ENCODE results near the gene OST4.
"Not testable (repeated sequence)": the region's sequence is repeated elsewhere in the genome, so short reads cannot be mapped to it uniquely, and the experiment has no call there.

Gene OST4

GRCh38 chr2:27071277-27071989, at the start of gene OST4:
Gene OST4 (minus strand): TSS chr2:27071654.
- no peak for FAIRE-seq

- FAIRE-seq, result not testable (repeated sequence)
Measured at GRCh38 chr2:27119330-27119670, 47.8 kb upstream of the OST4 start.

GRCh38 chr2:27118525-27119329, 47.3 kb upstream of the OST4 start, which contains the start of gene CGREF1:
Gene CGREF1 (minus strand): TSS chr2:27119128. CDS start chr2:27104366, 14,762 bp downstream.
- FAIRE-seq, result no peak

- FAIRE-seq, result no peak
Measured at GRCh38 chr2:27117995-27118524, 46.6 kb upstream of the OST4 start.

DNA sequence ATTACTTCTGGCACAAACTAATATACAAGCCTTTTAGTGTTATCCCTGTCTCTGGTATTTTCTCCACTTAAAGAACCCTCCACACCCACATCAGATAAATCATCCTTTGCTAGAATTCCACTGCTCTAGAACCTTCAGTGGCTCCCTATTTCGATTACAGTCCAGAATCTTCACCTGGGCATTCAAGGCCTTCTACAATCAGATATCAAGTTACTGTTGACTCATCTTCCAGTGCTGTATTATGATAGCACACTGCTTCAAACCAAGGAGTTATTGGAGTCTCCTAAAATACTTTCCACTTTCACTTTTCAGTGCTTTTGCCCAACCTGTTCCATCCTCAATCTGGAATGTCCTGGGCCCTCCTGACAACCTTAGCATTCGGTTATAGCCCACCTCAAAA, 44.1 kb upstream of the OST4 start:
- no peak for FAIRE-seq

DNA sequence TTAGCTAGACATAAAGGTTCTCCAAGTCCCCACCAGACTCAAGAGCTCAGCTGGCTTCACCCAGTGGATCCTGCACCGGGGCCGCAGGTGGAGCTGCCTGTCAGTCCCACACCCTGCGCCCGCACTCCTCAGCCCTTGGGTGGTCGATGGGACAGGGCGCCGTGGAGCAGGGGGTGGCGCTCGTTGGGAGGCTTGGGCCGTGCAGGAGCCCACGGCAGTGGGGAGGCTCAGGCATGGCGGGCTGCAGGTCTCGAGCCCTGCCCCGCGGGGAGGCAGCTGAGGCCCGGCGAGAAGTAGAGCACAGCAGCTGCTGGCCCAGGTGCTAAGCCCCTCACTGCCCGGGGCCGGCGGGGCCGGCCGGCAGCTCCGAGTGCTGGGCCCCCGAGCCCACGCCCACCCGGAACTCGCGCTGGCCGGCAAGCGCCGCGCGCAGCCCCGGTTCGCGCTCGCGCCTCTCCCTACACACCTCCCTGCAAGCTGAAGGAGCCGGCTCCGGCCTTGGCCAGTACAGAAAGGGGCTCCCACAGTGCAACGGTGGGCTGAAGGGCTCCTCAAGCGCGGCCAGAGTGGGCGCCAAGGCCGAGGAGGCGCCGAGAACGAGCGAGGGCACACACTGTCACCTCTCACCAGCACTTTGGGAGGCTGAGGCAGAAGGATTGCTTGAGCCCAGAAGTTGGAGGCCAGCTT, 40.1 kb upstream of the OST4 start:
- FAIRE-seq, result not testable (repeated sequence)

GRCh38 chr2:27110603-27111352, 39.3 kb upstream of the OST4 start:
- FAIRE-seq, result not testable (repeated sequence)

DNA sequence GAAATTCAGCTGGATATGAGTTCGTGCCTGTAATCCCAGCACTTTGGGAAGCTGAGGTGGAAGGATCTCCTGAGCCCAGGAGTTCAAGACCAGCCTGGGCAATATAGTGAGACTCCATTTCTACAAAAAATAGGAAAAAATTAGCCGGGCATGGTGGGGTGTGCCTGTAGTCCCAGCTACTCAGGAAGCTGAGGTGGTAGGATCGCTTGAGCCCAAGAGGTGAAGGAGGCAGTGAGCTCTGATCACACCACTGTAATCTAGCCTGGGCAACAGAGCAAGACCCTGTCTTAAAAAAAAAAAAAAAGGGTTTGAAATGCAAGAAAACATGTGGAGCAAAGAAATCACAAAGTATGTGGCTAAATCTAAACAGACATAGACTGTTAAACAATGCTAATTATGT, 37.6 kb upstream of the OST4 start:
- no peak for FAIRE-seq

DNA sequence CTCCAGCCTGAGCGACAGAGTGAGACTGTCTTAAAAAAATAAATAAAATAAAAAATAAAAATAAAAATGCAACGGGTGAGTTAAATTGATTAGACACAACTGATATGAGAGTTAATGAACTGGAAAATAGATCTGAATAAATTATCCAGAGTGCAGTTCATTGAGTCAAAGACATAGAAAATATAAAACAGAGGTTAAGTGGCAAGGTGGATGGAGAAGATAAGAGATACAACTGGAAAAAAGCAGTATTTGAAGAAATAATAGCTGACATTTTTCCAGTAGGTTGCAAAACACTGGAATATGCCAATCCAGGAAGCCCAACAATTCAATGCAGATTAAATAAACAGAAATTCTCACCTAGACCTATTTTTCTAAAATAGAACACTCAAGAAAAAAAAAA, 36.8 kb upstream of the OST4 start:
- FAIRE-seq, result no peak

GRCh38 chr2:27105981-27106380, 34.5 kb upstream of the OST4 start:
- FAIRE-seq, result no peak

GRCh38 chr2:27102329-27102728, 30.9 kb upstream of the OST4 start:
- no peak for FAIRE-seq

GRCh38 chr2:27100036-27100435, 28.6 kb upstream of the OST4 start:
- no peak for FAIRE-seq

- no peak for FAIRE-seq
Measured at GRCh38 chr2:27099334-27099955, 28.0 kb upstream of the OST4 start.

DNA sequence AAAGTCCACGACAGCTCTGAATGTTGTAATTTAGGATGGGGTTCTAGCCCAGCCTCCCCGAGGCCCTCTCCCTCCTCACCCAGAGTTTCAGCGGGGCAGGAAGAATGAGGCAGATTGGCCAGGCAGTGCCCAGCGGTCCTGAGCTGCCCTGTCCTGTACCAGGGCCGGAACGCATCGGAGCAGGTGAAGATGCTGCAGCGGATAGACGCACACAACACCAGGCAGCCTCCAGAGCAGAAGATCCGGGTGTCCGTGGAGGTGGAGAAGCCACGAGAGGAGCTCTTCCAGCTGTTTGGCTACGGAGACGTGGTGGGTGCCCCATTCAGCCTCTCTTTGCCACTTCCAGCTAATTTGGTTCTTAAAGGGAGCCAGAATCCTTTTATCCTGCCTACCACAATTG, 25.9 kb upstream of the OST4 start:
- no peak for FAIRE-seq

DNA sequence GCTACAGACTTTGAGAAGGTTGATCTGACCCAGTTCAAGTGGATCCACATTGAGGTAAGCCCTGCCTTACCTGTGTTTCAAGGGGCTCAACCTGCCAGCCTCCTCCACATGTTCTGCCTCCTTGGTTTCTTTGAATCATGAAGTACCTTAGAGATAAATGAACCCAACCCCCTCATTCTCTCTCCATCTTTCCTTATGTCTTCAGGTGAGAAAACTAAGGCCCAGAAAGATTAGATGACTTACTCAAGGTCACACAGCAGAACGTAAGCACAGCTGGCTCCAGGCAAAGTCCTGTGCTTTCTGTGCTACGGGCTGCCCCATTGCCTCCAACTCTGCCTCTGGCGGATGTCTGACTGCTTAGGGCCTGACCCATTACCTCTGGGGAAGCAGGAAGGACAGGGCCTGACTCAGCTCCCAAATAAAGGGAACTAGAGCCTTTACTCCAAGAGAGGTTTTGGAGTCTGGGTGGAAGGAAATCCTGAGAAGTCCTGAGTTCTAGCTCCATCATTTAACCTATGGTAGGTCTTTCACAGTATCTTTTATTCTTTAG, 25.4 kb upstream of the OST4 start:
- FAIRE-seq, result no peak

- no peak for FAIRE-seq
Measured at GRCh38 chr2:27095745-27096651, 24.5 kb upstream of the OST4 start.

GRCh38 chr2:27095427-27095744, 23.9 kb upstream of the OST4 start:
- no peak for FAIRE-seq

DNA sequence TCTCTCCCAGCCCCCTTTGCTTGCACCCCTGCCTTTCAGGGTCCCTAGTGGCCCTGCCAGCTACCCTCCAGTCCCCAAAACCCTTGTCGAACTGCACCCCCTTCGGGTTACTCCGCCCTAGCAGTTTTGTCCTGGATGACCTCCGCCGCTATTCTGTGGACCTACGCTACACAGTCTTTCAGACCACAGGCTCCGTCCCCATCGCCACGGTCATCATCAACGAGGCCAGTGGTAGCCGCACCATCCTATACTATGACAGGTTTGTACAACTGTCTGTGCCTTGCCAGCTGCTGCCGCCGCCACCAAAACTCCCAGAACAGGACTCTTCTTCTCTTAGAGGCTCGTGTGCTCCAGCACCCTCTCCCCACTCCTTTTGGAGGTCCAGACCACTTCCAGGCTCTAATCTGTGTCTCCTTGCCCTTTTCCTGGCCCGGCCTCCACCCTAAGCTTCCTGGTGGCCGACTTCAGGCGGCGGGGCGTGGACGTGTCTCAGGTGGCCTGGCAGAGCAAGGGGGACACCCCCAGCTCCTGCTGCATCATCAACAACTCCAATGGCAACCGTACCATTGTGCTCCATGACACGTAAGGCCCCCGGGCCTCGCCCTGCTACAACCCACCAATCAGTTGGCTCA, 23.0 kb upstream of the OST4 start:
- no peak for FAIRE-seq

DNA sequence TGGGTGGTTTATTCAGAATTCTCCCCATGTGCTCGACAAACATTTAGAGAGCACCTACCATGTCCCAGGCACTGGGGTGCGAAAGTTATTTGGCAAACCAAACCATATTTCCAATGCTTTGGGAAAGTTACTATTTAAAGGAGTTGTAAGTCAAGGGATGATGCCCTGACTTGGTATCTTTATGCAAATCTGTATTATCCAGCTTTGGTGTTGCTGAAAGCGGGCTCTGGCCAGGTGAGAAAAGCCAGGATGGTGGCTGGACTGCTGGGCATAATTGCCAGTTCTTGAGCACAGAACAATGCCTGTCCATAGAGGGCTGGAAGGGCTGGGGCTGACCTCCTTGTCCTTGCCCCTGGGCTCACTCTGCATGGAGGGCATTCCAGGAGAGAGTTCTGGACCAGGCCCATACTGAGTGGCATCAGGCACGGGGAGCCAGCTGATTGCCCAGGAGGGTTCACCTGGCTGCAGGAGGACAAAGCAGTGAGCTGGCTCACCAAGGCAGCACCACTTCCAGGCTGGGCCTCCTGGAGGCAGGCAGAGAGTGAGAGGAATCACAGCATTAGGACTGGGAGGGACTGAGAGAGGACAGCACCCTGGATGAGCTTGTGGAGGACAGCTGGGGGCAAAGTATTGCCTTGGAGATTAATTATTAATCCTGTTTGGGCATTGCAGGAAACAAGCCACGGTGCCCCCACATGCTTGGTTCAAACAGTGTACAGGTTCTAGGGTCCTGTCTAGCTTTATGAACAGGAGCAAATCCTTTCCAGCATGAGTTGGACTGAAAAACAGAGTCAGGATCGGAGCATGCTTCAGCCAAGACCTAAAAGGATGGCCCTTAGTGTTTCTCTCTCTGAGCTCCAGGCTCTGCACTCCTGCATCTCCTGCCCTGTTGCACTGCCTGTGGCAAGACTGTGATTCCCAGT, 22.2 kb upstream of the OST4 start:
- FAIRE-seq, result no peak

Measured in endometrium (tissue), 2 donors.